HEK293T (cell line): Measurements from ENCODE around the gene COPS8.

Source experiments
- BHLHE40 ChIP-seq: fragments of 450-650 bp; IDR thresholded peaks from 2 replicates; pipeline ENCODE4 v1.6.1; 2016; ENCODE audit warnings: mild to moderate bottlenecking, moderate library complexity, borderline replicate concordance
- ELF4 ChIP-seq: fragments of 450-650 bp; IDR thresholded peaks from 2 replicates; pipeline ENCODE4 v1.6.1; 2017; ENCODE audit warnings: antibody characterized with exemption
- FOXK2 ChIP-seq: fragments of 450-650 bp; IDR thresholded peaks from 2 replicates; pipeline ENCODE4 v1.6.1; 2016; ENCODE audit warnings: mild to moderate bottlenecking
- FOXM1 ChIP-seq: fragments of 450-650 bp; IDR thresholded peaks from 2 replicates; pipeline ENCODE4 v1.6.1; 2017; ENCODE audit warnings: mild to moderate bottlenecking, borderline replicate concordance
- LEF1 ChIP-seq: fragments of 450-650 bp; IDR thresholded peaks from 2 replicates; pipeline ENCODE4 v1.6.1; 2017; ENCODE audit warnings: mild to moderate bottlenecking, borderline replicate concordance
- NFRKB ChIP-seq: fragments of 450-650 bp; IDR thresholded peaks from 2 replicates; pipeline ENCODE4 v1.6.1; 2016; ENCODE audit warnings: mild to moderate bottlenecking, moderate library complexity
- PKNOX1 ChIP-seq: fragments of 450-650 bp; IDR thresholded peaks from 2 replicates; pipeline ENCODE4 v1.6.1; 2016
- SP1 ChIP-seq: fragments of 450-650 bp; IDR thresholded peaks from 2 replicates; pipeline ENCODE4 v1.6.1; 2017
- SUZ12 ChIP-seq: fragments of 450-650 bp; IDR thresholded peaks from 2 replicates; pipeline ENCODE4 v1.6.1; 2016; ENCODE audit warnings: mild to moderate bottlenecking
- TARDBP ChIP-seq: fragments of 450-650 bp; IDR thresholded peaks from 2 replicates; pipeline ENCODE4 v1.6.1; 2016

- TF ChIP-seq NFRKB (no peak), TARDBP (no peak), BHLHE40 (no peak), SUZ12 (no peak), ELF4 (no peak), SP1 (no peak), FOXM1 (no peak), FOXK2 (no peak), PKNOX1 (no peak), LEF1 (no peak)
Measured at GRCh38 chr2:237075749-237076599, 9.7 kb upstream of the COPS8 start.
